GM21529 (cell line): Measurements from ENCODE around the gene RHBDD2.
"Not testable (repeated sequence)": the region's sequence is repeated elsewhere in the genome, so short reads cannot be mapped to it uniquely, and the experiment has no call there.

Source experiments
- ATAC-seq: cut with Tn5 transposase; IDR thresholded peaks from one replicate; pipeline ENCODE4 v1.9.1; 2021; ENCODE audit not compliant: unreplicated experiment

The RHBDD2 gene

DNA sequence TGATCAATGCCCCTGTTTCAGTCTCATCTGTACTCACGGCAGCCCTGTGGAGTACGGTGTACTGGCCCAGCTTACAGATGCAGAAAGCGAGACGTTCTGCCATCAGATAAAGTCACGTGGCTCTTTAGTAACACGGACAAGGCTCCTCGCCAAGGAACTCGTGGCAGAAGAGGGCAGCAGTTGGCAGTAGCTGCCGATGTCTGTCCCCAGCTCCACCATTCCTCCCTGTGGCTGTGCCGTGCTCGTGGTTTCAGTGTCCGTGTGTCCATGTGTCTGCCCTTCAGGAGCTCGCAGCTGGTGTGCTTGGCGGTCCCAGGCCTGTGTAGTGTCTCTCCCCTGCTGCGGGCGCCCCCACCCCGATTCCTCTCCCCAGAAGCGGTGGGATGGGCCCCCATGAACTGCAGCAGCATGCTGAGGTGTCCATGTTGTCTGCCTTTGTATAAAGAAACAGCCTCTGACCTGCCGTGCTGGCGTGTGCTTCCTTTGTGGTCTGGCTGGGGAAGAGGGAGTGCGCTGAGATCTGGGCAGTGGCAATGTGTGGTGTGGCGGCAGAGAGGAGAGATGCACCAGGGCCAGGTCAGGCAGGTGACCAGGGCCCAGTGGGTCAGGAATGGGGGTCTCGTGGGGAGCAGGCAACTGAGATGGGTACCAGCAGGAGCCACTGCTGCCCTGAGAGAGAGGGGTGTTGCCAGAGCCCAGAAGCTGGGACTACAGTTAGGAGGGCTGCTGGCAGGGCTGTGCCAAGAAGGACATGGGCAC lies 9.8 kb downstream of the RHBDD2 start:
- ATAC-seq = no peak

- no peak for ATAC-seq
Observed at GRCh38 chr7:75889223-75889825, 10.5 kb downstream of the RHBDD2 start.

DNA sequence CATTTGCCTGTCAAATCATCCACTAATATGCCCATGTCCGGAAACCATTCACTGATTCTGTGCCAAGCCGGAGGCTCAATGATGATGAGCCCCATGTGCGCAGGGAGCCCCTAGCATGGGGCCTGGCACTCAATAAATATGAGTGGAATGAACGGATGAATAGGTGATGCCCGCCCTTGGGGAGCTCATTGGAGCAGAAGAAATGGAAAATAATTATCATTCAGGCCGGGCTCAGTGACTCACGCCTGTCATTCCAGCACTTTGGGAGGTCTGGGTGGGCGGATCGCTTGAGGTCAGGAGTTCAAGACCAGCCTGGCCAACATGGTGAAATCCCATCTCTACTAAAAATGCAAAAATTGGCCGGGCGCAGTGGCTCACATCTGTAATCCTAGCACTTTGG lies 11.0 kb downstream of the RHBDD2 start:
- ATAC-seq = no peak

GRCh38 chr7:75891237-75891636 lies 12.4 kb downstream of the RHBDD2 start:
- not testable (repeated sequence) for ATAC-seq

GRCh38 chr7:75891815-75892411 lies 13.1 kb downstream of the RHBDD2 start:
- no peak for ATAC-seq

- ATAC-seq = no peak
Observed at GRCh38 chr7:75892634-75893272, 13.9 kb downstream of the RHBDD2 start.

- ATAC-seq = no peak
Observed at GRCh38 chr7:75896803-75897327, 18.0 kb downstream of the RHBDD2 start.

GRCh38 chr7:75900617-75901315 lies 21.9 kb downstream of the RHBDD2 start:
- no peak for ATAC-seq

DNA sequence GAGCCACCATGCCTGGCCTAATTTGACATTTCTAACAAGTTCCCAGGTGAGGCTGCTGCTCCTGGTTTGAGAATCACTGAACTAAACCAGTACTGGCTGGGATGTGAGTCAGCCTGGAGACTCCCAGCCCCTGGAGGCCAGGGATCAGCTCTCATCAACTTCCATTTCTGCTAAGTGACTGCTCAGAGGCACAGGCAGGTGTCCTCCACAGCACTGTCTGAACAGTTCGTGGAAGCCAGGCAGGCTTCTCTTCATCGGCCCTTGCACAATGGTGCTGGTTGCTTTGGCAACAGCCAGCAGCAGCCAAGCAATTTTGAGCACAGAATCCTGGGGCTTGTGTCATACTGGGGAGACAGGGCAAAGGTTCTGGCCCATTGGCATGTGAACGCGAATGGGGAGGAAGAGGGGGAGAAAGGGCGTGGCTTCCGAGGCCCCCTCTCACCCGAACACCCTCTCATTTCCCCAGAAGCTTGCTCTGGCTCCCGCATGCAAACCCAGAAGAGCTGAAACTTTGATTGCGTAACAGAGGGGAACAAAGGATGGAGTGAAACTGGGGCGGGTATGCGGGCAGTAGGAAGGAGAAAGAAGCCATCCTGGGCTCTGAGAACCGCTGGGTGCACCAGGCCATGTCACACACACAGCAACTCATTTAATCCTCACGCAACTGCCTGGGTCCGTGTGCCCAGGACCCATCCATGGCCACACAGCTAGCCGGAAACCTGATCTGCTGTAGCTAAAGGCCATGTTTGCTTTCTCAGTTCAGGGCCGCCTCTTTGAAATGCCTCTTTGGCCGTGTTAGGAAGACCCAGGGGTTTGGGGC lies 27.2 kb downstream of the RHBDD2 start:
- no peak for ATAC-seq

DNA sequence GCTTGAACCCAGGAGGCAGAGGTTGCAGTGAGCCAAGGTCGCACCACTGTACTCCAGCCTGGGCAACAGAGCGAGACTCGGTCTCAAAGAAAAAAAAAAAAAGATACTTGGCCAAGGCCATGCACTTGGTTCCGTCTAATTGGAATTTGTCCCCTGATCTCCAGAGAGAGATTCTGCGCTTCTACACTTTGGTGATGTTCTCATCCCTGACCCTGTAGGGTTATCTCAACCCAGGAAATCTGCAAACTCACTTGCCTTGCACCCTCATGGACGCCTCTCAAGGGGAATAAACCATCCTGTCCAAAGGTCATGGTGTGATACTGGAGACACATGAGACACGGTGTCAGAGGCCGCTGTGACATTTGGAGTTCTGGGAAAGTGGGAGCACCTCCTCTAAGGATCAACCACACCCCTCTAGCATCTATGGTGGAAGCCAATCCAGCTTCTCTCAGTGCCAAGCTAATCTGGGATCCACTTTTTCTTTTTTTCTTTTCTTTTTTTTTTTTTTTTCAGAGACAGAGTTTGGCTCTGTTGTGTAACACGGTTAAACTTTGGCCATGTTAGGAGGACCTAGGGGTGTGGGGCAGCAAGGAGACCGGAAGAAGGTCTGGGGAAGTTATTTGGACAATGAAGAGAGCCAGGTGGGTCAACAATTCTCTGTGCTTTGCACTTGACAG lies 28.3 kb downstream of the RHBDD2 start:
- no peak for ATAC-seq

DNA sequence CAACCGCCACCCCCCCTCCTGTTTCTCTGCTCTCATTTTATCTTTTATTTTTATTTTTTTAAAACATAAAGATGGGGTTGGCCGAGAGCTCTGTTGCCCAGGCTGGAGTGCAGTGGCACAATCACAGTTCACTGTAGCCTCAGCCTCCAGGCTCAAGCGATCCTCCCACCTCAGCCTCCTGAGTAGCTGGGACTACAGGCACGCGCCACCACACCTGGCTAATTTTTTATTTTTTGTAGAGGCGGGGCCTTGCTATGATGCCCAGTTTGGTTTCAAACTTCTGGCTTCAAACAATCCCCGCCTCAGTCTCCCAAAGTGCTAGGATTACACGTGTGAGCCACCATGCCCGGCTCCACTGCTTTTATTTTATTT lies 28.8 kb downstream of the RHBDD2 start:
- not testable (repeated sequence) for ATAC-seq

- no peak for ATAC-seq
Observed at GRCh38 chr7:75909521-75910132, 30.8 kb downstream of the RHBDD2 start.

- ATAC-seq = not testable (repeated sequence)
Observed at GRCh38 chr7:75911186-75911585, 32.4 kb downstream of the RHBDD2 start.

DNA sequence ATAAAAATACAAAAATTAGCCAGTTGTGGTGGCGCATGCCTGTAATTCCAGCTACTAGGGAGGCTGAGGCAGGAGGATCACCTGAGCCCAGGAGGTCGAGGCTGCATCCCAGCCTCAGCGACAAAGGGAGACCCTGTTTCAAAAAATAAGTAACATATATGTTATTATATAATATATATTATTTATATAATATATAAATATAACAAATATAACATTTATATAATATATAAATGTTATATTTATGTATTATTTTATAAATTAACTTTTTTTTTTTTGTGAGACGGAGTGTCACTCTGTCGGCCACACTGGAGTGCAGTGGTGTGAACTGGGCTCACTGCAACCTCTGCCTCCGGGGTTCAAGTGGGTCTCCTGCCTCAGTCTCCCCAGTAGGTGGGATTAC lies 34.6 kb downstream of the RHBDD2 start:
- ATAC-seq = no peak

- no peak for ATAC-seq
Observed at GRCh38 chr7:75914169-75914654, 35.4 kb downstream of the RHBDD2 start.

GRCh38 chr7:75914655-75915415 lies 36.0 kb downstream of the RHBDD2 start, which contains the start of gene POR:
Gene POR, plus strand, starts transcription at chr7:75915155. Its CDS starts 38,847 bp downstream, at chr7:75954002.
- ATAC-seq = peak; percentile 91

DNA sequence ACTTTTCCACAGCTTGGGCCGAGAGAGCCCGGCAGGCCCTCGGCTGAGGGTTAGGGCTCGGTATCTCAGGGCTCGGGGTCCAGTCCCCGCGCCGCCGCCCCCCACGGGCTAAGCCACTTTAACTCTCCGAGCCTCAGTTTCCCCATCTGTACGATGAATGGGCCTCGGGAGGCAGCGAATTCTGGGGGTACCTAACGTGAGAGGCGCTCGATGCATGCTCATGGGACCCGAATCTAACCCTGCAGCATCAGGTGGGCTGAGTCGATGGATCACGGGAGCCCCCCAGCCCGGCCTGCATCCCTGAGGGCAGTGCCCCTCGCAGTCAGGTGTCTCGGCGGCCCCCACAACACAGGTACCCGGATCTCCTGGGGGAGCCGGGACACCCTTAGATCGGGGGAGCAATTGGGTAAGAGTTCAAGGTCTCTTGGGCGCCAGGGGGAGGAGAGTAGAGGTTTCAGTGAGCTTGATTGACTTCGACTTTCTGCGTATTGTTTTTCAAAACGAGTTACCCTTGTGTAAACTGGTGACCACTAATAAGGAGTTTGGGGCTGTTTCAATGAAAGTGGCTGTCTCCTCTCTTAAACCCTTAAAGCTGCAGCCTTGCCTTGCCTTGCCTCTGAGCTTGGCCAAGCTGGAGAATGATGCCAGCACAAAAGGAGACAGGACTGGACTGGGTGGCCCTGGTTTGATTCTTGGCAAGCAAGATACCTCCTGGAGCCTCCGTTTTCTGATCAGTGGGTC lies 36.8 kb downstream of the RHBDD2 start:
- ATAC-seq = peak; percentile 30
